Measurements from ENCODE around the gene KCTD1.

KCTD1 gene

DNA sequence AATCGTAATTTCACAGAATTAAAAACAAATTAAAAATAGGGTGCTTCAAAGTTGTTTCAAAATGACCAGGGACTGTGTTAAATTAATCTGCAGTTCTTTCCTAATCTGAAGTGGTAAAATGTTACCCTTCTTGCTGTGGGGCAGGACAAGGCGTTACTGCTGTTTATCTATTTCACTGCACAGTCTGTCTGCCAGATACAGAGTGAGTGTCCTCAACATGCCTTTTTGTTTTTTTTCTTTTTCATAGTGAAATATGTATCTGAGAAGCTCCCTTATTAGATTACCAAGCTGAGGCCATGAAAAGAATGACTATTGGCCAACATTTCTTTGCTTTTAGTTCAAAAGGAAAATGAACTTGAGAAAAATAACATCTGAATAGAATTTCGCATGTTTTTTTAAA lies 38.0 kb downstream of the KCTD1 start:
- Histone ChIP-seq H4K20me1 (ENCODE audit: insufficient read depth, low read length, poor library complexity, severe bottlenecking) (no peaks in the 10 kb centered on the region), H3K9ac (ENCODE audit: low read depth, low read length, poor library complexity, severe bottlenecking) (no peak overlapping the region), H3K9me2 (replicated peaks; ENCODE audit: low read depth, low read length) (no peaks in the 10 kb centered on the region), H2AFZ (ENCODE audit: low read length) (no peak overlapping the region), H3F3A (ENCODE audit: low read depth) (no peaks in the 10 kb centered on the region), H3K79me2 (ENCODE audit: insufficient read depth, low read length) (no peaks in the 10 kb centered on the region), H3K27me3 (ENCODE audit: insufficient read depth, low read length, poor library complexity, severe bottlenecking) (no peaks in the 10 kb centered on the region), H3K4me1 (ENCODE audit: insufficient read depth, low read length, poor library complexity, severe bottlenecking) (peaks cover 12% of the 10 kb centered on the region), H3K4me2 (ENCODE audit: low read depth, low read length, poor library complexity, severe bottlenecking) (no peak overlapping the region), H3K36me3 (ENCODE audit: insufficient read depth, low read length) (no peaks in the 10 kb centered on the region), H3K4me3 (ENCODE audit: low read length, poor library complexity, severe bottlenecking) (no peak overlapping the region), H3K9me3 (ENCODE audit: insufficient read depth, low read depth, low read length) (no peaks in the 10 kb centered on the region)
- no peak for TF ChIP-seq EZH2phosphoT487 (IDR thresholded peaks at IDR 0.05; ENCODE audit: borderline replicate concordance)
- TF ChIP-seq, protein P1, sequence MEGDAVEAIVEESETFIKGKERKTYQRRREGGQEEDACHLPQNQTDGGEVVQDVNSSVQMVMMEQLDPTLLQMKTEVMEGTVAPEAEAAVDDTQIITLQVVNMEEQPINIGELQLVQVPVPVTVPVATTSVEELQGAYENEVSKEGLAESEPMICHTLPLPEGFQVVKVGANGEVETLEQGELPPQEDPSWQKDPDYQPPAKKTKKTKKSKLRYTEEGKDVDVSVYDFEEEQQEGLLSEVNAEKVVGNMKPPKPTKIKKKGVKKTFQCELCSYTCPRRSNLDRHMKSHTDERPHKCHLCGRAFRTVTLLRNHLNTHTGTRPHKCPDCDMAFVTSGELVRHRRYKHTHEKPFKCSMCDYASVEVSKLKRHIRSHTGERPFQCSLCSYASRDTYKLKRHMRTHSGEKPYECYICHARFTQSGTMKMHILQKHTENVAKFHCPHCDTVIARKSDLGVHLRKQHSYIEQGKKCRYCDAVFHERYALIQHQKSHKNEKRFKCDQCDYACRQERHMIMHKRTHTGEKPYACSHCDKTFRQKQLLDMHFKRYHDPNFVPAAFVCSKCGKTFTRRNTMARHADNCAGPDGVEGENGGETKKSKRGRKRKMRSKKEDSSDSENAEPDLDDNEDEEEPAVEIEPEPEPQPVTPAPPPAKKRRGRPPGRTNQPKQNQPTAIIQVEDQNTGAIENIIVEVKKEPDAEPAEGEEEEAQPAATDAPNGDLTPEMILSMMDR (conservative IDR thresholded peaks at IDR 0.05; ENCODE audit: low read length) = no peak

DNA sequence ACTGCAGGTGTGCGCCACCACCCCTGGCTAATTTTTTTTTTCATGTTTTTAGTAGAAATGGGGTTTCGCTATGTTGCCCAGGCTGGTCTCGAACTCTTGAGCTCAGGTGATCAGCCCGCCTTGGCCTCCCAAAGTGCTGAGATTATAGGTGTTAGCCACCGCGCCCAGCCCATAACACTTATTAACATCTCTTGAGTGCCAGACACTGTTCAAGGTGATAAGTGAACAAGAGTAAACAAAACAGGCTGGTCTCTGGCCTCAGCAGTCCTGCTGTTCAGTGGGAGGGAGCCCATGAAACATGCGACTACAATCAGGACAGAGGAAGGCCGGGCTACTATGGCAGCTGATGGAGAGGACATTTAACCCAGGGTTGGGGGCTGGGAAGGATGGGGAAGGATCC lies 42.3 kb downstream of the KCTD1 start:
- Histone ChIP-seq H3K4me1 (ENCODE audit: insufficient read depth, low read length, poor library complexity, severe bottlenecking) (peaks cover 10% of the 10 kb centered on the region), H3K79me2 (ENCODE audit: insufficient read depth, low read length) (no peaks in the 10 kb centered on the region), H3K9ac (ENCODE audit: low read depth, low read length, poor library complexity, severe bottlenecking) (no peak overlapping the region), H4K20me1 (ENCODE audit: insufficient read depth, low read length, poor library complexity, severe bottlenecking) (no peaks in the 10 kb centered on the region), H3K27me3 (ENCODE audit: insufficient read depth, low read length, poor library complexity, severe bottlenecking) (no peaks in the 10 kb centered on the region), H3K9me2 (replicated peaks; ENCODE audit: low read depth, low read length) (no peaks in the 10 kb centered on the region), H3K4me2 (ENCODE audit: low read depth, low read length, poor library complexity, severe bottlenecking) (no peak overlapping the region), H3K9me3 (ENCODE audit: insufficient read depth, low read depth, low read length) (no peaks in the 10 kb centered on the region), H3K4me3 (ENCODE audit: low read length, poor library complexity, severe bottlenecking) (no peak overlapping the region), H3F3A (ENCODE audit: low read depth) (no peaks in the 10 kb centered on the region), H2AFZ (ENCODE audit: low read length) (no peak overlapping the region), H3K36me3 (ENCODE audit: insufficient read depth, low read length) (no peaks in the 10 kb centered on the region)
- TF ChIP-seq, protein P1 (conservative IDR thresholded peaks at IDR 0.05; ENCODE audit: low read length) = no peak
- no peak for TF ChIP-seq EZH2phosphoT487 (IDR thresholded peaks at IDR 0.05; ENCODE audit: borderline replicate concordance)

DNA sequence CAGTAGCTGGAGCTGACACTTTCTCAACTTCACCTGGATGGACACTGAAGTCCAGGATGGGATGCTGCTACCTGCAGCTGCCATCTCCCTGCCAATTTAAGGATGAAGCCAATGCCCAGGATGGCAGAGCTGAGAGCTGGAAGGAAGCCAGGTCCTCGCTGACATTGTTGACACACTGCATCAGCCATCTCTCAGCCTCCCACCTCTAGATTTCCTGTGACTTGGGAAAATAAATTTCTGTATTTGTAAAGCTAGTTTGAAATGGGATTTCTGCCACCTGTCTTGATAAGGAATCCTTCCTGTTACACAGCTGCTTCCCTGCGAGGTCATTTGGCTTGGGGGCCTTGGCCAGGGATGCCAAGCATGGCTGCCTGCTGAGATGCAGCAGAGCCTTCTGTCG lies 43.5 kb downstream of the KCTD1 start:
- Histone ChIP-seq H3K4me2 (ENCODE audit: low read depth, low read length, poor library complexity, severe bottlenecking) (no peak overlapping the region), H4K20me1 (ENCODE audit: insufficient read depth, low read length, poor library complexity, severe bottlenecking) (no peaks in the 10 kb centered on the region), H3K36me3 (ENCODE audit: insufficient read depth, low read length) (no peaks in the 10 kb centered on the region), H2AFZ (ENCODE audit: low read length) (no peak overlapping the region), H3K4me3 (ENCODE audit: low read length, poor library complexity, severe bottlenecking) (no peak overlapping the region), H3K79me2 (ENCODE audit: insufficient read depth, low read length) (no peaks in the 10 kb centered on the region), H3K9me2 (replicated peaks; ENCODE audit: low read depth, low read length) (no peaks in the 10 kb centered on the region), H3K9me3 (ENCODE audit: insufficient read depth, low read depth, low read length) (no peaks in the 10 kb centered on the region), H3F3A (ENCODE audit: low read depth) (no peaks in the 10 kb centered on the region), H3K9ac (ENCODE audit: low read depth, low read length, poor library complexity, severe bottlenecking) (no peak overlapping the region), H3K4me1 (ENCODE audit: insufficient read depth, low read length, poor library complexity, severe bottlenecking) (peaks cover 10% of the 10 kb centered on the region), H3K27me3 (ENCODE audit: insufficient read depth, low read length, poor library complexity, severe bottlenecking) (no peaks in the 10 kb centered on the region)
- TF ChIP-seq, protein P1 (conservative IDR thresholded peaks at IDR 0.05; ENCODE audit: low read length) = no peak
- no peak for TF ChIP-seq EZH2phosphoT487 (IDR thresholded peaks at IDR 0.05; ENCODE audit: borderline replicate concordance)
